Keratinocyte (primary cell): ENCODE data around the gene SUSD6.

Experiments used
- CTCF ChIP-seq, 3 experiments: IDR thresholded peaks in 1 of 3; conservative IDR thresholded peaks in 1 of 3; optimal IDR thresholded peaks in 1 of 3; 2 replicates in 2 of 3; 3 replicates in 1 of 3; pipeline versions ENCODE3 to v1.5.1; 2011; ENCODE audit warnings: low read length in 3 of 3, mild to moderate bottlenecking in 3 of 3, moderate library complexity in 2 of 3, control low read depth in 1 of 3, inconsistent platforms in 1 of 3; ENCODE audit not compliant: insufficient read depth in 2 of 3; ENCODE audit errors: extremely low read depth in 1 of 3
- EZH2 ChIP-seq: IDR thresholded peaks from one replicate; pipeline ENCODE4 v1.6.1; 2012; ENCODE audit warnings: inconsistent platforms, mild to moderate bottlenecking, low read length, moderate library complexity

- TF ChIP-seq CTCF (optimal IDR thresholded peaks at IDR 0.05 in 1 of 3, IDR thresholded peaks at IDR 0.05 in 1 of 3, conservative IDR thresholded peaks at IDR 0.05 in 1 of 3; ENCODE audit: extremely low read depth in 1 of 3, insufficient read depth in 2 of 3, low read length in 3 of 3) (no peak), EZH2 (no peak)
Measured at GRCh38 chr14:69753860-69754259, 142.5 kb downstream of the SUSD6 start.
